Omental fat pad (tissue), 4 donors: ENCODE data around the gene POU2F1. TPM values are rescaled to one million over a fixed set of nuclear protein-coding genes. Genes with fewer than 3 reads are reported as not detected.

Experiments
- ATAC-seq: fragments of 150-250 bp; one replicate; pipeline ENCODE4 v1.9.1; 2016; ENCODE audit warnings: mild to moderate bottlenecking, moderate library complexity; ENCODE audit not compliant: low FRiP score
- DNase-seq: peaks from one replicate; pipeline ENCODE4 v3.0.0-alpha.2; 2019; ENCODE audit warnings: low spot score
- CTCF ChIP-seq, 3 donors: fragments of 450-650 bp; IDR thresholded peaks; one replicate each; pipeline ENCODE4 v1.5.1; 2016 to 2017; ENCODE audit warnings: antibody characterized with exemption in 3 of 3, mild to moderate bottlenecking in 3 of 3, moderate library complexity in 2 of 3
- total RNA-seq, 4 donors: library from RNA; depleted of rRNA; stranded (reverse); fragments of >200 nt; gene quantifications; one replicate each; pipeline ENCODE4 v1.1.0, GENCODE V29; 2016

Gene POU2F1
- total RNA-seq, 4 donors from 2014 or later, result 10.3 to 18.9 (median 13.5) TPM

GRCh38 chr1:167339405-167339804 lies 118.7 kb downstream of the POU2F1 start:
- TF ChIP-seq CTCF (IDR thresholded peaks at IDR 0.05), result no peak
- ATAC-seq (no peak), DNase-seq (no peak)

- DNase-seq, result no peak
- no peak for ATAC-seq
- TF ChIP-seq CTCF (IDR thresholded peaks at IDR 0.05), result no peak
Measured at GRCh38 chr1:167342846-167343245, 122.2 kb downstream of the POU2F1 start.

GRCh38 chr1:167344112-167344511 lies 123.4 kb downstream of the POU2F1 start:
- DNase-seq (no peak), ATAC-seq (no peak)
- TF ChIP-seq CTCF (IDR thresholded peaks at IDR 0.05), result no peak

- no peak for ATAC-seq
- no peak for TF ChIP-seq CTCF (IDR thresholded peaks at IDR 0.05)
- no peak for DNase-seq
Measured at GRCh38 chr1:167344615-167345385, 124.1 kb downstream of the POU2F1 start.

GRCh38 chr1:167345386-167345733 lies 124.7 kb downstream of the POU2F1 start:
- TF ChIP-seq CTCF (IDR thresholded peaks at IDR 0.05), result no peak
- no peak for ATAC-seq
- no peak for DNase-seq

GRCh38 chr1:167357305-167357704 lies 136.6 kb downstream of the POU2F1 start:
- no peak for DNase-seq
- no peak for ATAC-seq
- TF ChIP-seq CTCF (IDR thresholded peaks at IDR 0.05), result no peak

- ATAC-seq (no peak), DNase-seq (no peak)
- TF ChIP-seq CTCF (IDR thresholded peaks at IDR 0.05), result no peak
Measured at GRCh38 chr1:167359295-167359694, 138.6 kb downstream of the POU2F1 start.
